IMR-90 (cell line): ENCODE measurements around the gene CA11. TPM values are rescaled to one million over a fixed set of nuclear protein-coding genes. Genes with fewer than 3 reads are reported as not detected.
A peak's percentile ranks its signal among the peaks of the same experiment; 100 is the strongest.

Experiments
- ATAC-seq: fragments of 200-7000 bp; cut with Tn5 transposase; 2 replicates; pipeline ENCODE4 v1.9.1; 2020; ENCODE audit warnings: low read depth, mild to moderate bottlenecking, moderate library complexity
- BruUV-seq: library from RNA; stranded (reverse); fragments of 400-500 nt; replicated peaks from 2 replicates; lab custom pipeline; 2021; lab: Mats Ljungman, UMichigan
- CTCF ChIA-PET: fragments of 300-600 bp; formaldehyde crosslinking; extraction: SDS; loops from one replicate; lab custom pipeline; 2021; ENCODE audit warnings: antibody characterized with exemption; lab: Yijun Ruan, JAX
- POLR2A ChIA-PET: fragments of 300-600 bp; sonication (Branson Sonifier 250); formaldehyde crosslinking; loops from one replicate; lab custom pipeline; 2022; ENCODE audit warnings: antibody characterized with exemption; ENCODE audit not compliant: unreplicated experiment; lab: Charles Lee
- DNase-seq: peaks from one replicate; pipeline ENCODE4 v3.0.0; 2013
- H2AFZ ChIP-seq: replicated peaks from 2 replicates; pipeline ENCODE3; 2013; ENCODE audit warnings: low read length, mild to moderate bottlenecking; ENCODE audit not compliant: poor library complexity
- H2AK5ac ChIP-seq: 2 replicates; pipeline ENCODE4 v1.6.1; 2013; ENCODE audit warnings: low read depth, low read length, inconsistent platforms
- H2AK9ac ChIP-seq: replicated peaks from 2 replicates; pipeline ENCODE3; 2013; ENCODE audit warnings: mild to moderate bottlenecking, low read depth, low read length, moderate library complexity; ENCODE audit not compliant: poor library complexity
- H2BK120ac ChIP-seq: 2 replicates; pipeline ENCODE4 v1.6.1; 2013; ENCODE audit warnings: low read depth, low read length, inconsistent platforms
- H2BK15ac ChIP-seq: 3 replicates; pipeline ENCODE4 v1.6.1; 2013; ENCODE audit warnings: low read depth, low read length, inconsistent platforms
- H2BK20ac ChIP-seq: 2 replicates; pipeline ENCODE4 v1.6.1; 2013; ENCODE audit warnings: low read depth, mild to moderate bottlenecking, inconsistent platforms, low read length, moderate library complexity
- H2BK5ac ChIP-seq: 2 replicates; pipeline ENCODE4 v1.6.1; 2013; ENCODE audit warnings: mild to moderate bottlenecking, low read depth, low read length, inconsistent platforms; ENCODE audit not compliant: poor library complexity, severe bottlenecking
- H3K14ac ChIP-seq: replicated peaks from 2 replicates; pipeline ENCODE4 v1.6.1; 2013; ENCODE audit warnings: low read depth, low read length, inconsistent platforms
- H3K18ac ChIP-seq: 2 replicates; pipeline ENCODE4 v1.6.1; 2013; ENCODE audit warnings: low read depth, low read length, control low read depth
- H3K23ac ChIP-seq: 2 replicates; pipeline ENCODE4 v1.6.1; 2013; ENCODE audit warnings: low read depth, low read length, inconsistent platforms
- H3K27ac ChIP-seq: 2 replicates; pipeline ENCODE4 v1.5.1; 2013; ENCODE audit warnings: mild to moderate bottlenecking, control low read depth, low read length; ENCODE audit not compliant: insufficient read depth
- H3K27me3 ChIP-seq: 2 replicates; pipeline ENCODE4 v1.6.1; 2013; ENCODE audit warnings: low read length; ENCODE audit not compliant: control insufficient read depth, insufficient read depth
- H3K36me3 ChIP-seq: 2 replicates; pipeline ENCODE4 v1.6.1; 2013; ENCODE audit warnings: low read length, mixed read lengths; ENCODE audit not compliant: control insufficient read depth, insufficient read depth
- H3K4ac ChIP-seq: 2 replicates; pipeline ENCODE4 v1.6.1; 2013; ENCODE audit warnings: low read depth, low read length, inconsistent platforms
- H3K4me1 ChIP-seq: 2 replicates; pipeline ENCODE4 v1.6.1; 2013; ENCODE audit warnings: low read length, mixed read lengths; ENCODE audit not compliant: control insufficient read depth, insufficient read depth
- H3K4me2 ChIP-seq: 2 replicates; pipeline ENCODE4 v1.6.1; 2013; ENCODE audit warnings: low read depth, mild to moderate bottlenecking, control low read depth, low read length, moderate library complexity
- H3K4me3 ChIP-seq: 2 replicates; pipeline ENCODE4 v1.5.1; 2013; ENCODE audit warnings: low read depth, mild to moderate bottlenecking, control low read depth, low read length, moderate library complexity; ENCODE audit not compliant: insufficient read depth
- H3K56ac ChIP-seq: 2 replicates; pipeline ENCODE4 v1.6.1; 2013; ENCODE audit warnings: low read length, inconsistent platforms; ENCODE audit not compliant: insufficient read depth; ENCODE audit errors: extremely low read depth
- H3K79me1 ChIP-seq, 2 experiments: 2 replicates each; pipeline ENCODE4 v1.6.1; 2013; ENCODE audit warnings: low read length in 2 of 2, inconsistent platforms in 1 of 2, low read depth in 1 of 2
- H3K9ac ChIP-seq: 2 replicates; pipeline ENCODE4 v1.6.1; 2013; ENCODE audit warnings: low read depth, low read length, control low read depth
- H3K9me1 ChIP-seq: 2 replicates; pipeline ENCODE4 v1.6.1; 2013; ENCODE audit warnings: low read length, inconsistent platforms; ENCODE audit not compliant: insufficient read depth
- H3K9me3 ChIP-seq: 2 replicates; pipeline ENCODE4 v1.6.1; 2013; ENCODE audit warnings: low read length; ENCODE audit not compliant: control insufficient read depth, insufficient read depth
- H4K20me1 ChIP-seq: 2 replicates; pipeline ENCODE4 v1.6.1; 2013; ENCODE audit warnings: low read length, inconsistent platforms; ENCODE audit not compliant: insufficient read depth
- H4K5ac ChIP-seq: 2 replicates; pipeline ENCODE4 v1.6.1; 2013; ENCODE audit warnings: mild to moderate bottlenecking, low read depth, low read length, control low read depth
- H4K8ac ChIP-seq, 2 experiments: 2 replicates each; pipeline ENCODE4 v1.6.1; 2013; ENCODE audit warnings: low read depth in 2 of 2, low read length in 2 of 2, control low read depth in 1 of 2, inconsistent platforms in 1 of 2
- H4K91ac ChIP-seq: 2 replicates; pipeline ENCODE4 v1.6.1; 2013; ENCODE audit warnings: low read depth, low read length, inconsistent platforms; ENCODE audit not compliant: insufficient read depth
- CEBPB ChIP-seq: IDR thresholded peaks from 2 replicates; pipeline ENCODE4 v1.6.1; 2012; ENCODE audit warnings: low read depth, low read length, improper control_type of control experiment
- CHD1 ChIP-seq: IDR thresholded peaks from 2 replicates; pipeline ENCODE4 v1.6.1; 2012; ENCODE audit warnings: low read depth, low read length, improper control_type of control experiment
- FOS ChIP-seq: fragments of 150-350 bp; IDR thresholded peaks from 2 replicates; pipeline ENCODE4 v1.6.1; 2016; ENCODE audit warnings: low read depth, low read length
- MXI1 ChIP-seq: IDR thresholded peaks from 2 replicates; pipeline ENCODE4 v1.6.1; 2012; ENCODE audit warnings: low read depth, mild to moderate bottlenecking, low read length, moderate library complexity, borderline replicate concordance
- POLR2A ChIP-seq: IDR thresholded peaks from 2 replicates; pipeline ENCODE4 v1.6.1; 2012; ENCODE audit warnings: mild to moderate bottlenecking, low read depth, low read length
- RAD21 ChIP-seq: IDR thresholded peaks from 2 replicates; pipeline ENCODE4 v1.6.1; 2012; ENCODE audit warnings: low read length, improper control_type of control experiment
- RCOR1 ChIP-seq: IDR thresholded peaks from 2 replicates; pipeline ENCODE4 v1.6.1; 2012; ENCODE audit warnings: mild to moderate bottlenecking, low read length, improper control_type of control experiment; ENCODE audit not compliant: insufficient replicate concordance
- SMC3 ChIP-seq: fragments of 150-350 bp; IDR thresholded peaks from 2 replicates; pipeline ENCODE4 v1.6.1; 2016; ENCODE audit warnings: low read depth, mild to moderate bottlenecking, antibody characterized with exemption, low read length, moderate library complexity
- WGBS, 2 experiments: methylation state at CpG; one replicate each; pipeline versions ENCODE4 v1.1.5 to v1.1.7; 2013; ENCODE audit warnings: missing lambda C conversion rate in 2 of 2; ENCODE audit not compliant: insufficient read length in 1 of 2; ENCODE audit errors: extremely low coverage in 2 of 2; 5-methylcytosine and 5-hydroxymethylcytosine counted together
- dilution Hi-C: fragments of 300-500 bp; cut with HindIII; formaldehyde crosslinking; loops from one replicate; pipeline ENCODE4 v1.14.3; 2018; ENCODE audit warnings: low sequenced_read_pairs; ENCODE audit not compliant: unreplicated experiment
- in situ Hi-C: fragments of 300-500 bp; cut with MboI; formaldehyde crosslinking; loops from 3 replicates; pipeline ENCODE4 v1.14.3; 2019; ENCODE audit warnings: low sequenced_read_pairs, inconsistent platforms, mixed read lengths
- intact Hi-C: fragments of 100-400 bp; cut with micrococcal nuclease; formaldehyde crosslinking; loops from 2 replicates; pipeline ENCODE4 v1.10.0; 2022
- polyA plus RNA-seq, 3 experiments: library from polyadenylated mRNA; depleted of rRNA; stranded (reverse); fragments of >200 nt; gene quantifications; 2 replicates each; pipeline ENCODE4 v1.2.3, GENCODE V29; 2012; ENCODE audit warnings: low replicate concordance in 1 of 3
- total RNA-seq: library from RNA; depleted of rRNA; stranded (reverse); fragments of >200 nt; gene quantifications from 2 replicates; pipeline ENCODE4 v1.2.3, GENCODE V29; 2012
- TF ChIP-seq, protein P1 (sequence below): fragments of 150-350 bp; IDR thresholded peaks from 2 replicates; pipeline ENCODE4 v1.6.1; 2017; ENCODE audit warnings: mild to moderate bottlenecking, antibody characterized with exemption, low read length, low read depth
- TF ChIP-seq, protein P2 (sequence below): conservative IDR thresholded peaks from 2 replicates; pipeline ENCODE4 v1.5.1; 2012; ENCODE audit warnings: mild to moderate bottlenecking, low read depth, low read length, improper control_type of control experiment
- TF ChIP-seq, protein P3 (sequence below): fragments of 150-350 bp; IDR thresholded peaks from 2 replicates; pipeline ENCODE4 v1.6.1; 2016; ENCODE audit warnings: low read depth, mild to moderate bottlenecking, low read length, moderate library complexity, borderline replicate concordance

Gene CA11
- total and polyA plus RNA-seq, 2 of the 4 experiments (the other 2 are of a cell fraction) = 1.3 to 2.9 TPM

DNA sequence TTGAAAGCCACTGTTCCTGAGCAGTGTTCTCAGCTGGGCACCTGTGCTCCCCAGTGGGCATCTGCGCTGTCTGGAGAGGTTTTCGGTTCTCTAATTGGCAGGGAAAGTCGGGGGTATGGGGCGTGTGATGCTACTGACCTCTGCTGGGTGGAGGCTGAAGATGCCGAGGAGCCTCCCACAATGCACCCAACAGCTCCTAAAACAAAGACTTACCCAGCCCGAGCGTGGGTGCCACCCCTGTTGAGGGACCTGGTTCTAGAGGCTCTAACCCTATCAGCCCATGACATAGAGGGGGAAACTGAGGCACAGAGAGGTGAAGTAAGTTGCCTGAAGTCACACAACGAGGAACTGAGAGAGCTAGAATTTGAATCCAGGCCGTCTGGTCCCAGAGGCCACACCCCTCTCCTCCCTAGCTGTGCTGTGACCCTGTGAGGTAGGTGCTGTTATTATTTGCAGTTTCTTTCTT is 37.2 kb downstream of the CA11 start:
- H3K9me1 ChIP-seq = no peaks in the 10 kb centered on the region
- H3K4ac ChIP-seq = no peak overlapping the region
- H3K9me3 ChIP-seq = no peaks in the 10 kb centered on the region
- no peaks in the 10 kb centered on the region for H3K27me3 ChIP-seq
- peak overlapping the region; percentile 91 for H4K5ac ChIP-seq
- peak overlapping the region; percentile 85 for H2BK120ac ChIP-seq
- no peaks in the 10 kb centered on the region for H3K36me3 ChIP-seq
- H2AK9ac ChIP-seq = peak overlapping the region; percentile 82
- dilution Hi-C loops = no loop called here
- H3K4me3 ChIP-seq = no peak overlapping the region
- no peak overlapping the region for H3K18ac ChIP-seq
- peak overlapping the region; percentile 95 for H2AFZ ChIP-seq
- no peak overlapping the region for H2BK15ac ChIP-seq
- H3K14ac ChIP-seq = 0 out of 2 replicates have a peak overlapping the region, but pooled peaks have one; percentile 82
- intact Hi-C loops = loop anchor here (2.0 kb wide), 1 partner anchor 20 kb away; no protein-coding TSS in a partner anchor
- H4K8ac ChIP-seq = peak overlapping the region; percentile 69 to 93; a peak in 3 of 4 replicates
- H3K27ac ChIP-seq = no peak overlapping the region
- TF ChIP-seq FOS = no peak
- TF ChIP-seq, protein P1, sequence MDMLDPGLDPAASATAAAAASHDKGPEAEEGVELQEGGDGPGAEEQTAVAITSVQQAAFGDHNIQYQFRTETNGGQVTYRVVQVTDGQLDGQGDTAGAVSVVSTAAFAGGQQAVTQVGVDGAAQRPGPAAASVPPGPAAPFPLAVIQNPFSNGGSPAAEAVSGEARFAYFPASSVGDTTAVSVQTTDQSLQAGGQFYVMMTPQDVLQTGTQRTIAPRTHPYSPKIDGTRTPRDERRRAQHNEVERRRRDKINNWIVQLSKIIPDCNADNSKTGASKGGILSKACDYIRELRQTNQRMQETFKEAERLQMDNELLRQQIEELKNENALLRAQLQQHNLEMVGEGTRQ = no peak
- TF ChIP-seq RCOR1 = no peak
- TF ChIP-seq, protein P2, sequence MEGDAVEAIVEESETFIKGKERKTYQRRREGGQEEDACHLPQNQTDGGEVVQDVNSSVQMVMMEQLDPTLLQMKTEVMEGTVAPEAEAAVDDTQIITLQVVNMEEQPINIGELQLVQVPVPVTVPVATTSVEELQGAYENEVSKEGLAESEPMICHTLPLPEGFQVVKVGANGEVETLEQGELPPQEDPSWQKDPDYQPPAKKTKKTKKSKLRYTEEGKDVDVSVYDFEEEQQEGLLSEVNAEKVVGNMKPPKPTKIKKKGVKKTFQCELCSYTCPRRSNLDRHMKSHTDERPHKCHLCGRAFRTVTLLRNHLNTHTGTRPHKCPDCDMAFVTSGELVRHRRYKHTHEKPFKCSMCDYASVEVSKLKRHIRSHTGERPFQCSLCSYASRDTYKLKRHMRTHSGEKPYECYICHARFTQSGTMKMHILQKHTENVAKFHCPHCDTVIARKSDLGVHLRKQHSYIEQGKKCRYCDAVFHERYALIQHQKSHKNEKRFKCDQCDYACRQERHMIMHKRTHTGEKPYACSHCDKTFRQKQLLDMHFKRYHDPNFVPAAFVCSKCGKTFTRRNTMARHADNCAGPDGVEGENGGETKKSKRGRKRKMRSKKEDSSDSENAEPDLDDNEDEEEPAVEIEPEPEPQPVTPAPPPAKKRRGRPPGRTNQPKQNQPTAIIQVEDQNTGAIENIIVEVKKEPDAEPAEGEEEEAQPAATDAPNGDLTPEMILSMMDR = peak; percentile 61
- peak; percentile 46 for TF ChIP-seq SMC3
- no peak for TF ChIP-seq POLR2A
- no peak for TF ChIP-seq CEBPB
- TF ChIP-seq RAD21 = peak; percentile 64
- TF ChIP-seq, protein P3, sequence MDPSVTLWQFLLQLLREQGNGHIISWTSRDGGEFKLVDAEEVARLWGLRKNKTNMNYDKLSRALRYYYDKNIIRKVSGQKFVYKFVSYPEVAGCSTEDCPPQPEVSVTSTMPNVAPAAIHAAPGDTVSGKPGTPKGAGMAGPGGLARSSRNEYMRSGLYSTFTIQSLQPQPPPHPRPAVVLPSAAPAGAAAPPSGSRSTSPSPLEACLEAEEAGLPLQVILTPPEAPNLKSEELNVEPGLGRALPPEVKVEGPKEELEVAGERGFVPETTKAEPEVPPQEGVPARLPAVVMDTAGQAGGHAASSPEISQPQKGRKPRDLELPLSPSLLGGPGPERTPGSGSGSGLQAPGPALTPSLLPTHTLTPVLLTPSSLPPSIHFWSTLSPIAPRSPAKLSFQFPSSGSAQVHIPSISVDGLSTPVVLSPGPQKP = no peak
- no peak for TF ChIP-seq MXI1
- no peak for TF ChIP-seq CHD1
- no peaks in the 10 kb centered on the region for H3K4me1 ChIP-seq
- H3K79me1 ChIP-seq = no peaks in the 10 kb centered on the region
- H4K91ac ChIP-seq = no peak overlapping the region; the same call in 1 of the 2 replicates
- ChIA-PET POLR2A (no interaction called here), CTCF (interaction anchor here (0.9 kb wide), 1 partner anchor 119 kb away, joined by 3 read pairs; no protein-coding TSS in a partner anchor)
- no peak overlapping the region for H3K56ac ChIP-seq
- no peak overlapping the region for H2BK20ac ChIP-seq
- H4K20me1 ChIP-seq = 0 out of 2 replicates have a peak, but pooled peaks cover 5% of the 10 kb centered on the region
- DNase-seq (no peak), ATAC-seq (peak; percentile 83)
- BruUV-seq = no TSS peak
- WGBS, 2 experiments = no CpG with 5 or more reads among the region's 9 CpGs
- H2AK5ac ChIP-seq = no peak overlapping the region
- in situ Hi-C loops = no loop called here
- no peak overlapping the region; the same call in 1 of the 2 replicates for H3K4me2 ChIP-seq
- no peak overlapping the region for H2BK5ac ChIP-seq
- no peak overlapping the region for H3K9ac ChIP-seq
- H3K23ac ChIP-seq = 0 out of 2 replicates have a peak overlapping the region, but pooled peaks have one; percentile 78
